ENCODE results near the gene MOB4.

DNA sequence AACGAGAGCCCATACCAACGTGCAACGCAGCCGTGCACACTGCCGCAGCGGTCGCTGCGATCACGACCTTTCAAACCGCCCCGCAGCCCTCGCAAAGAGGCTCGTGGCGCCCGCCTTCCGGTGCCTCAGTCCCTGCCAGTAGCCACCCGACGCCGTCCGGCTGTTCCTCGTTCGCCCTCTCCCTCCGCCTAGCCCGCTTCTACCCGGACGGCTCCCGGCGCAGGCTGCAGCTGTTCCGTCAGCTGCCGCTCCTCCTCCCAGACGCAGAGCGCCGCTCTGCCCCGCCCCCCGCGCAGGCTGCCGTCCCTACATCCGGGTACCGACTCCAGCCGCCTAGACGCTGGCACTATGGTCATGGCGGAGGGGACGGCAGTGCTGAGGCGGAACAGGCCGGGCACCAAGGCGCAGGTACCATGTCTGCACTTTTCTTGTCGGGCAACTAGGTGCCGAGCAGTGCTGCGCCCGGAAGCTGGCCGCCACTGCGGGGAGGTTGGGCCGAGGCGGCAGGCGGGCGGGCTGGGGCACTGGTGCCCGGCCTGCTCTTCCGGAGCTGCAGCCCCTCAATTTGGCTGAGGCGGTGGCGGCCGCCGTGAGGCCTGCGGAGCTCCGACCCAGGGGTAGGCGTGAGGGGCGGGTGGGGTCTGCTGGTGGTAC, at the start of gene MOB4:
- TF ChIP-seq POLR2A (IDR thresholded peaks at IDR 0.05; ENCODE audit: low read depth, low read length) (peak; percentile 93), POLR2AphosphoS5 (IDR thresholded peaks at IDR 0.05; ENCODE audit: low read depth, low read length) (peak; percentile 92), SPI1 (IDR thresholded peaks at IDR 0.05; ENCODE audit: low read depth, low read length) (no peak)
